IMR-90 (cell line): ENCODE data around the gene NPAS1. TPM values are rescaled to one million over a fixed set of nuclear protein-coding genes. Genes with fewer than 3 reads are reported as not detected.

Experiments used
- ATAC-seq: fragments of 200-7000 bp; cut with Tn5 transposase; 2 replicates; pipeline ENCODE4 v1.9.1; 2020; ENCODE audit warnings: low read depth, mild to moderate bottlenecking, moderate library complexity
- BruUV-seq: library from RNA; stranded (reverse); fragments of 400-500 nt; replicated peaks from 2 replicates; lab custom pipeline; 2021; lab: Mats Ljungman, UMichigan
- CTCF ChIA-PET: fragments of 300-600 bp; formaldehyde crosslinking; extraction: SDS; loops from one replicate; lab custom pipeline; 2021; ENCODE audit warnings: antibody characterized with exemption; lab: Yijun Ruan, JAX
- POLR2A ChIA-PET: fragments of 300-600 bp; sonication (Branson Sonifier 250); formaldehyde crosslinking; loops from one replicate; lab custom pipeline; 2022; ENCODE audit warnings: antibody characterized with exemption; ENCODE audit not compliant: unreplicated experiment; lab: Charles Lee
- DNase-seq: peaks from one replicate; pipeline ENCODE4 v3.0.0; 2013
- H2AFZ ChIP-seq: replicated peaks from 2 replicates; pipeline ENCODE3; 2013; ENCODE audit warnings: low read length, mild to moderate bottlenecking; ENCODE audit not compliant: poor library complexity
- H2AK5ac ChIP-seq: 2 replicates; pipeline ENCODE4 v1.6.1; 2013; ENCODE audit warnings: low read depth, low read length, inconsistent platforms
- H2AK9ac ChIP-seq: replicated peaks from 2 replicates; pipeline ENCODE3; 2013; ENCODE audit warnings: mild to moderate bottlenecking, low read depth, low read length, moderate library complexity; ENCODE audit not compliant: poor library complexity
- H2BK120ac ChIP-seq: 2 replicates; pipeline ENCODE4 v1.6.1; 2013; ENCODE audit warnings: low read depth, low read length, inconsistent platforms
- H2BK15ac ChIP-seq: 3 replicates; pipeline ENCODE4 v1.6.1; 2013; ENCODE audit warnings: low read depth, low read length, inconsistent platforms
- H2BK20ac ChIP-seq: 2 replicates; pipeline ENCODE4 v1.6.1; 2013; ENCODE audit warnings: low read depth, mild to moderate bottlenecking, inconsistent platforms, low read length, moderate library complexity
- H2BK5ac ChIP-seq: 2 replicates; pipeline ENCODE4 v1.6.1; 2013; ENCODE audit warnings: mild to moderate bottlenecking, low read depth, low read length, inconsistent platforms; ENCODE audit not compliant: poor library complexity, severe bottlenecking
- H3K14ac ChIP-seq: replicated peaks from 2 replicates; pipeline ENCODE4 v1.6.1; 2013; ENCODE audit warnings: low read depth, low read length, inconsistent platforms
- H3K18ac ChIP-seq: 2 replicates; pipeline ENCODE4 v1.6.1; 2013; ENCODE audit warnings: low read depth, low read length, control low read depth
- H3K23ac ChIP-seq: 2 replicates; pipeline ENCODE4 v1.6.1; 2013; ENCODE audit warnings: low read depth, low read length, inconsistent platforms
- H3K27ac ChIP-seq: 2 replicates; pipeline ENCODE4 v1.5.1; 2013; ENCODE audit warnings: mild to moderate bottlenecking, control low read depth, low read length; ENCODE audit not compliant: insufficient read depth
- H3K27me3 ChIP-seq: 2 replicates; pipeline ENCODE4 v1.6.1; 2013; ENCODE audit warnings: low read length; ENCODE audit not compliant: control insufficient read depth, insufficient read depth
- H3K36me3 ChIP-seq: 2 replicates; pipeline ENCODE4 v1.6.1; 2013; ENCODE audit warnings: low read length, mixed read lengths; ENCODE audit not compliant: control insufficient read depth, insufficient read depth
- H3K4ac ChIP-seq: 2 replicates; pipeline ENCODE4 v1.6.1; 2013; ENCODE audit warnings: low read depth, low read length, inconsistent platforms
- H3K4me1 ChIP-seq: 2 replicates; pipeline ENCODE4 v1.6.1; 2013; ENCODE audit warnings: low read length, mixed read lengths; ENCODE audit not compliant: control insufficient read depth, insufficient read depth
- H3K4me2 ChIP-seq: 2 replicates; pipeline ENCODE4 v1.6.1; 2013; ENCODE audit warnings: low read depth, mild to moderate bottlenecking, control low read depth, low read length, moderate library complexity
- H3K4me3 ChIP-seq: 2 replicates; pipeline ENCODE4 v1.5.1; 2013; ENCODE audit warnings: low read depth, mild to moderate bottlenecking, control low read depth, low read length, moderate library complexity; ENCODE audit not compliant: insufficient read depth
- H3K56ac ChIP-seq: 2 replicates; pipeline ENCODE4 v1.6.1; 2013; ENCODE audit warnings: low read length, inconsistent platforms; ENCODE audit not compliant: insufficient read depth; ENCODE audit errors: extremely low read depth
- H3K79me1 ChIP-seq, 2 experiments: 2 replicates each; pipeline ENCODE4 v1.6.1; 2013; ENCODE audit warnings: low read length in 2 of 2, inconsistent platforms in 1 of 2, low read depth in 1 of 2
- H3K9ac ChIP-seq: 2 replicates; pipeline ENCODE4 v1.6.1; 2013; ENCODE audit warnings: low read depth, low read length, control low read depth
- H3K9me1 ChIP-seq: 2 replicates; pipeline ENCODE4 v1.6.1; 2013; ENCODE audit warnings: low read length, inconsistent platforms; ENCODE audit not compliant: insufficient read depth
- H3K9me3 ChIP-seq: 2 replicates; pipeline ENCODE4 v1.6.1; 2013; ENCODE audit warnings: low read length; ENCODE audit not compliant: control insufficient read depth, insufficient read depth
- H4K20me1 ChIP-seq: 2 replicates; pipeline ENCODE4 v1.6.1; 2013; ENCODE audit warnings: low read length, inconsistent platforms; ENCODE audit not compliant: insufficient read depth
- H4K5ac ChIP-seq: 2 replicates; pipeline ENCODE4 v1.6.1; 2013; ENCODE audit warnings: mild to moderate bottlenecking, low read depth, low read length, control low read depth
- H4K8ac ChIP-seq, 2 experiments: 2 replicates each; pipeline ENCODE4 v1.6.1; 2013; ENCODE audit warnings: low read depth in 2 of 2, low read length in 2 of 2, control low read depth in 1 of 2, inconsistent platforms in 1 of 2
- H4K91ac ChIP-seq: 2 replicates; pipeline ENCODE4 v1.6.1; 2013; ENCODE audit warnings: low read depth, low read length, inconsistent platforms; ENCODE audit not compliant: insufficient read depth
- BHLHE40 ChIP-seq: fragments of 150-350 bp; IDR thresholded peaks from 2 replicates; pipeline ENCODE4 v1.6.1; 2016; ENCODE audit warnings: mild to moderate bottlenecking, low read depth, low read length
- CEBPB ChIP-seq: IDR thresholded peaks from 2 replicates; pipeline ENCODE4 v1.6.1; 2012; ENCODE audit warnings: low read depth, low read length, improper control_type of control experiment
- CHD1 ChIP-seq: IDR thresholded peaks from 2 replicates; pipeline ENCODE4 v1.6.1; 2012; ENCODE audit warnings: low read depth, low read length, improper control_type of control experiment
- CTCF ChIP-seq: conservative IDR thresholded peaks from 2 replicates; pipeline ENCODE4 v1.5.1; 2012; ENCODE audit warnings: mild to moderate bottlenecking, low read depth, low read length, improper control_type of control experiment
- ELK1 ChIP-seq: fragments of 150-350 bp; IDR thresholded peaks from 2 replicates; pipeline ENCODE4 v1.6.1; 2016; ENCODE audit warnings: low read depth, mild to moderate bottlenecking, low read length, moderate library complexity, borderline replicate concordance
- FOS ChIP-seq: fragments of 150-350 bp; IDR thresholded peaks from 2 replicates; pipeline ENCODE4 v1.6.1; 2016; ENCODE audit warnings: low read depth, low read length
- MAFK ChIP-seq: IDR thresholded peaks from 2 replicates; pipeline ENCODE4 v1.6.1; 2012; ENCODE audit warnings: low read depth, low read length, improper control_type of control experiment
- MAZ ChIP-seq: IDR thresholded peaks from 2 replicates; pipeline ENCODE4 v1.6.1; 2012; ENCODE audit warnings: low read depth, mild to moderate bottlenecking, low read length, improper control_type of control experiment, moderate library complexity, borderline replicate concordance
- MXI1 ChIP-seq: IDR thresholded peaks from 2 replicates; pipeline ENCODE4 v1.6.1; 2012; ENCODE audit warnings: low read depth, mild to moderate bottlenecking, low read length, moderate library complexity, borderline replicate concordance
- NFE2L2 ChIP-seq: fragments of 150-350 bp; IDR thresholded peaks from 2 replicates; pipeline ENCODE4 v1.6.1; 2016; ENCODE audit warnings: low read depth, mild to moderate bottlenecking, low read length
- RAD21 ChIP-seq: IDR thresholded peaks from 2 replicates; pipeline ENCODE4 v1.6.1; 2012; ENCODE audit warnings: low read length, improper control_type of control experiment
- RCOR1 ChIP-seq: IDR thresholded peaks from 2 replicates; pipeline ENCODE4 v1.6.1; 2012; ENCODE audit warnings: mild to moderate bottlenecking, low read length, improper control_type of control experiment; ENCODE audit not compliant: insufficient replicate concordance
- SMC3 ChIP-seq: fragments of 150-350 bp; IDR thresholded peaks from 2 replicates; pipeline ENCODE4 v1.6.1; 2016; ENCODE audit warnings: low read depth, mild to moderate bottlenecking, antibody characterized with exemption, low read length, moderate library complexity
- USF2 ChIP-seq: fragments of 150-350 bp; IDR thresholded peaks from 2 replicates; pipeline ENCODE4 v1.6.1; 2017; ENCODE audit warnings: mild to moderate bottlenecking, antibody characterized with exemption, low read length, low read depth
- WGBS, 2 experiments: methylation state at CpG; one replicate each; pipeline versions ENCODE4 v1.1.5 to v1.1.7; 2013; ENCODE audit warnings: missing lambda C conversion rate in 2 of 2; ENCODE audit not compliant: insufficient read length in 1 of 2; ENCODE audit errors: extremely low coverage in 2 of 2; 5-methylcytosine and 5-hydroxymethylcytosine counted together
- dilution Hi-C: fragments of 300-500 bp; cut with HindIII; formaldehyde crosslinking; loops from one replicate; pipeline ENCODE4 v1.14.3; 2018; ENCODE audit warnings: low sequenced_read_pairs; ENCODE audit not compliant: unreplicated experiment
- in situ Hi-C: fragments of 300-500 bp; cut with MboI; formaldehyde crosslinking; loops from 3 replicates; pipeline ENCODE4 v1.14.3; 2019; ENCODE audit warnings: low sequenced_read_pairs, inconsistent platforms, mixed read lengths
- intact Hi-C: fragments of 100-400 bp; cut with micrococcal nuclease; formaldehyde crosslinking; loops from 2 replicates; pipeline ENCODE4 v1.10.0; 2022
- polyA plus RNA-seq, 3 experiments: library from polyadenylated mRNA; depleted of rRNA; stranded (reverse); fragments of >200 nt; gene quantifications; 2 replicates each; pipeline ENCODE4 v1.2.3, GENCODE V29; 2012; ENCODE audit warnings: low replicate concordance in 1 of 3
- total RNA-seq: library from RNA; depleted of rRNA; stranded (reverse); fragments of >200 nt; gene quantifications from 2 replicates; pipeline ENCODE4 v1.2.3, GENCODE V29; 2012

NPAS1 gene
- total and polyA plus RNA-seq, 2 of the 4 experiments (the other 2 are of a cell fraction): 0.36 to 5.7 TPM

- Histone ChIP-seq H3K56ac (no peak overlapping the region), H2BK15ac (no peak overlapping the region), H2BK120ac (no peak overlapping the region), H2AK5ac (no peak overlapping the region), H2AK9ac (no peak overlapping the region), H3K9me1 (no peaks in the 10 kb centered on the region), H3K9ac (no peak overlapping the region), H4K5ac (no peak overlapping the region), H3K4ac (no peak overlapping the region), H3K27ac (no peak overlapping the region), H3K4me2 (no peak overlapping the region), H3K4me3 (no peak overlapping the region), H3K4me1 (peaks cover 4% of the 10 kb centered on the region; the same call in 1 of the 2 replicates), H3K9me3 (no peaks in the 10 kb centered on the region), H3K27me3 (peaks cover 55% of the 10 kb centered on the region), H4K8ac (no peak overlapping the region), H3K14ac (no peak overlapping the region), H2AFZ (no peak overlapping the region), H3K18ac (no peak overlapping the region), H2BK20ac (no peak overlapping the region), H4K20me1 (peaks cover 6% of the 10 kb centered on the region; the same call in 1 of the 2 replicates), H4K91ac (no peak overlapping the region), H2BK5ac (no peak overlapping the region), H3K36me3 (no peaks in the 10 kb centered on the region), H3K23ac (no peak overlapping the region), H3K79me1 (no peaks in the 10 kb centered on the region)
- no peak for ATAC-seq
- no peak for DNase-seq
- in situ Hi-C loops (no loop called here), dilution Hi-C loops (no loop called here), intact Hi-C loops (no loop called here)
- ChIA-PET CTCF (interaction anchor here (0.8 to 2.9 kb wide), 2 partner anchors 10 to 12 kb away, joined by 3 to 10 read pairs; no protein-coding TSS in a partner anchor), POLR2A (no interaction called here)
- no TSS peak for BruUV-seq
- WGBS, 2 experiments: 11% methylated on average over 12 of the region's 33 CpGs; no CpG with 5 or more reads in 1 of the 2 experiments
- TF ChIP-seq MXI1 (no peak), RCOR1 (no peak), BHLHE40 (no peak), CHD1 (no peak), CEBPB (no peak), MAFK (no peak), SMC3 (no peak), RAD21 (no peak), ELK1 (no peak), NFE2L2 (no peak), CTCF (no peak), MAZ (no peak), USF2 (no peak), FOS (no peak)
These were observed 3.2 kb downstream of the NPAS1 start for GRCh38 chr19:47022541-47023447.
